GM04504 (cell line): ENCODE data around the gene NAGLU.
"Not testable (repeated sequence)": the region's sequence is repeated elsewhere in the genome, so short reads cannot be mapped to it uniquely, and the experiment has no call there.

Source experiments
- DNase-seq: peaks from one replicate; pipeline ENCODE4 v3.0.0-alpha.2; 2012; ENCODE audit warnings: low read depth

The NAGLU gene

GRCh38 chr17:42545755-42546505, 9.9 kb downstream of the NAGLU start:
- not testable (repeated sequence) for DNase-seq

DNA sequence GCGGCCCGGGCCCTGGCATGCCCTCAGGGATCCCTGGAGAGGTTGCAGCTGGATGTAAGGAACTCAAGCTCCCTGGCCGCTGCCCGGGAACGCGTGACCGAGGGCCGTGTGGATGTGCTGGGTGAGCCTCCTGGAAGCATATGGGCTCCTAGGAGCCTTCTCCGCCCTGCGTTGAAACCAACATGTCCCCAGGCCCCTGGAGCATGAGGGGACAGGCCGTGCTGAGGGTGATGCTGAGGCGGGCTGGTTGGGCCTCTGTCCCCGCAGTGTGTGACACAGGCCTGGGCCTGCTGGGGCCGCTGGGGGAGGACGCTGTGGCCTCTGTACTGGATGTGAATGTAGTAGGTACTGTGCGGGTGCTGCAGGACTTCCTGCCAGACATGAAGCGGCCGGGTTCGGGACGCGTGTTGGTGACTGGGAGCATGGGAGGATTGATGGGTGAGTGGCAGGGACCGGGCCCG, 11.0 kb downstream of the NAGLU start:
- no peak for DNase-seq

GRCh38 chr17:42547698-42548069, 11.6 kb downstream of the NAGLU start:
- no peak for DNase-seq

DNA sequence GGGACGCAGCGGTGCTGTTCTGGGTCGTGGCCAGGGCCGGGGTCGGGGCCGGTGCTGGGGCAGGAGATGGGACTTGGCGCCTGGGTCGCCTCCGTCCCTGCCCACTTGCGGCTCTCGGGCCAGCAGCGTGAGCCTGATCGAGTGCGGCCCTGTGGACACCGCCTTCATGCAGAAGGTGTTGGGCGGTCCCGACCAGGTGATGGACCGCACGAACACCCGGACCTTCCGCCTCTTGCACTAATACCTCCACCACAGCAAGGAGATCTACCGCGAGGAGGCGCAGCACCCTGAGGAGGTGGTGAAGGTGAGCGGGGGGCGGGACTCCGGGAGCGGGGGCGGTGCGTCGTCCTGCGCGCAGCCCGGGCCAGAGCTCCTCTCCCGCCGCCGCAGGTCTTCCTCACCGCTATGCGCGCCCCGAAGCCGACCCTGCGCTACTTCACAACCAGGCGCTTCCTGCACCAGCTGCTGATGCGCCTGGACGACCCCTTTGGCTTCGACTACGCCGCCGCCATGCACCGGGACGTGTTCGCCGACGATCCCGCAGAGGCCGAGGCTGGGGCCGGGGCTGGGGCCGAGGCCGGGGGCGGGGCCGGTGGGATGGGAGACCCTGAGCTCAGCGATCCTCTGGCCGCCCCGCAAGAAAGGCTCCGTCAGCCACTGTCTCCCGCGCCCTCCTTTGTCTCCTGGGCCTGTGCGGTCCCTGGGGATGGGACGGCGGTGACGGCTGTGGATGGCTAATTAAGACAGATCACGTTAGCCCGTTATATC, 12.2 kb downstream of the NAGLU start:
- no peak for DNase-seq

- no peak for DNase-seq
These were observed 13.1 kb downstream of the NAGLU start for GRCh38 chr17:42548993-42549755.

DNA sequence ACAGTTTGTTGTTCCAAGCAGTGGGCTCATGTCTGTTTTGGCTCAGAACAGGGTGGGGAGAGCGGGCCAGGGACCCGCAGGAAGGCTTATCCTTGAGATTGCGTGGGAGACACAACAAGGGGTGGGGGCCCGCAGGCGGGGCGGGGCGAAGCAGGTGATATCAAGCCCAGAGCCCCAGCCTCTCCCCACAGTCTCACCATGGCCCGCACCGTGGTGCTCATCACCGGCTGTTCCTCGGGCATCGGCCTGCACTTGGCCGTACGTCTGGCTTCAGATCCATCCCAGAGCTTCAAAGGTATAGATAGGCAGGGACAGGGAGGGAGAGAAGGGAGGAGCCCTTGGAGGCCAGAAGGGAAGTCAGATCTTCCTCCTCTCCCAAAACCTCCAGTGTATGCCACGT, 16.7 kb downstream of the NAGLU start, which contains the start of gene HSD17B1:
Gene HSD17B1, plus strand, starts transcription at position 188 of the 400 bp plus-strand sequence. Its CDS starts 11 bp downstream, at position 199.
- DNase-seq = not testable (repeated sequence)

GRCh38 chr17:42553161-42553818, 17.2 kb downstream of the NAGLU start:
- no peak for DNase-seq

GRCh38 chr17:42553866-42554249, 17.8 kb downstream of the NAGLU start:
- DNase-seq = no peak

DNA sequence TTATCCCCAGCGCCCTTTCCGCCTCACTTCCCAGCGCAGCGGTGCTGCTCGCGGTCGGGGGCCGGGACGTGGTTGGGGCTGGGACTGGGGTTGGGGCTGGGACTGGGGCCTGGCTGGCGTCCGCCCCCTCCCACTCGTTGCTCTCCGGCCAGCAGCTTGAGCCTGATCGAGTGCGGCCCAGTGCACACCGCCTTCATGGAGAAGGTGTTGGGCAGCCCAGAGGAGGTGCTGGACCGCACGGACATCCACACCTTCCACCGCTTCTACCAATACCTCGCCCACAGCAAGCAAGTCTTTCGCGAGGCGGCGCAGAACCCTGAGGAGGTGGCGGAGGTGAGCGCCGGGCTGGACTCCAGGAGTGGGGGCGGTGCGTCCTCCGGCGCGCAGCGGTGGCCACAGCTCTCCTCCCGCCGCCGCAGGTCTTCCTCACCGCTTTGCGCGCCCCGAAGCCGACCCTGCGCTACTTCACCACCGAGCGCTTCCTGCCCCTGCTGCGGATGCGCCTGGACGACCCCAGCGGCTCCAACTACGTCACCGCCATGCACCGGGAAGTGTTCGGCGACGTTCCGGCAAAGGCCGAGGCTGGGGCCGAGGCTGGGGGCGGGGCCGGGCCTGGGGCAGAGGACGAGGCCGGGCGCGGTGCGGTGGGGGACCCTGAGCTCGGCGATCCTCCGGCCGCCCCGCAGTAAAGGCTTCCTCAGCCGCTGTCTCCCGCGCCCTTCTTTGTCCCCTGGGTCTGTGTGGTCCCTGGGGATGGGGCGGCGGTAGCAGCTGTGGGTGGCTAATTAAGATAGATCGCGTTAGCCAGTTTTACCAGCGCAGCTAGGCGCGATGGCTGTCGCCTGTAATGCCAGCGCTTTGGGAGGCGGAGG, 18.4 kb downstream of the NAGLU start:
- DNase-seq = no peak

- no peak for DNase-seq
These were observed 19.1 kb downstream of the NAGLU start for GRCh38 chr17:42555122-42555622.

DNA sequence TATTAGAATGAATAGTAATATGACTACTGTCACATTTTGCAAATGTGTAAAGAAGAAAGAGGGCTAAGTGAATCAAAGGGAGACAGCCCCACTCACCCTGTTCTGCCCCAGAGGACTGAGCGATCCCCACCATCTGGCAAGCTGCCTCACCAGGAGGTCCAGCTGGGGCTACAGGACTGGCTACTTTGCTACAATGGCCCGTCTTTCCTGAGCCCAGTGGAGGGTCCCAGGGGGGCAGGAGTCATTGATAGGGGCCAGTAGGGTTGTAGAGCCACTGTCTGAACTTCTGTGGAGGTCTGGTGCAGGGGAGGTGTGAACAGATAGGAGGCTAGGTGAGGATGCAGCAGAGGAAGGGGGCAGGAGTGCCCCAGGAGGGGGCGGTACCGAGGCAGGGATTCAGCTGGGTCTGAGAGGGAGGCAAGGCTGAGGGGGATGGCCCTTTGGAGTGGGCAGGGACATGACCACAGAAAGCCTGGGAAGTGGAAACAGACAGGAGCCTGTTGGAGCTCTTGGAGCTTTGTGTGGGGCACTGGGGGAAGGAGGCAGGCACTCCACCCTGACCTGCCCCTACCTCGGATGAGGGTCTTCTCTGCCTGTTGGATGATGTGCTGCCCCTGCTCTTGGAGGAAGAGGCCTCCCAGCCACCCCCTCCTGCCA, 20.0 kb downstream of the NAGLU start:
- DNase-seq = not testable (repeated sequence)

- DNase-seq = no peak
These were observed 23.0 kb downstream of the NAGLU start for GRCh38 chr17:42559075-42559474.

- DNase-seq = no peak
These were observed 24.2 kb downstream of the NAGLU start for GRCh38 chr17:42560246-42560645.

DNA sequence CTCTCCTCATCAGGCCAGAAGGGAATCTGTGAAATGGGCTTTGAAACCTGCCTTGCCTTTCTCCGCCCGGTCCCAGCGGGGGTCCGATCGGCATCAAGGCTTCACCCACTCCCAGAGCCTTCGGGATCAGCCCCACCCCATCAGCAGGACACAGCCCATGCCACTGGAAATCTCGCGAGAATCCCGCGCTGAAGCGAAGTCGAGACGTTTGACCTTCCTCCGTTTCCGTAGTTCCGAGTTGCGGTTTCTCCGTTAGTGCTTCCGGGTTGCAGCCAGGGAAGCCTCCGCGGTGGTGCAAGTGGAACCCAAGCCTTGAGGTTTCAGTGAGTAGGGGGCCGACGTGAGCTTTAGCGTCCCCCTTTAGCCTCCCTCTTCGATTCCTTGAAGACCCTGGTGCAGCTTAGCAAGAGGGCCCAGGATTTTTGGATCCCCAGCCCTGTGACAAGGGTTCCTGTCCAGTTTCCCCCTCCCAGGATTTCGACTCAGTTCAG, 25.9 kb downstream of the NAGLU start, which contains the start of gene COASY:
Gene COASY, plus strand, starts transcription at position 252 of the 491 bp plus-strand sequence. CDS start 475 bp downstream, outside the sequence.
- peak; percentile 95 for DNase-seq

DNA sequence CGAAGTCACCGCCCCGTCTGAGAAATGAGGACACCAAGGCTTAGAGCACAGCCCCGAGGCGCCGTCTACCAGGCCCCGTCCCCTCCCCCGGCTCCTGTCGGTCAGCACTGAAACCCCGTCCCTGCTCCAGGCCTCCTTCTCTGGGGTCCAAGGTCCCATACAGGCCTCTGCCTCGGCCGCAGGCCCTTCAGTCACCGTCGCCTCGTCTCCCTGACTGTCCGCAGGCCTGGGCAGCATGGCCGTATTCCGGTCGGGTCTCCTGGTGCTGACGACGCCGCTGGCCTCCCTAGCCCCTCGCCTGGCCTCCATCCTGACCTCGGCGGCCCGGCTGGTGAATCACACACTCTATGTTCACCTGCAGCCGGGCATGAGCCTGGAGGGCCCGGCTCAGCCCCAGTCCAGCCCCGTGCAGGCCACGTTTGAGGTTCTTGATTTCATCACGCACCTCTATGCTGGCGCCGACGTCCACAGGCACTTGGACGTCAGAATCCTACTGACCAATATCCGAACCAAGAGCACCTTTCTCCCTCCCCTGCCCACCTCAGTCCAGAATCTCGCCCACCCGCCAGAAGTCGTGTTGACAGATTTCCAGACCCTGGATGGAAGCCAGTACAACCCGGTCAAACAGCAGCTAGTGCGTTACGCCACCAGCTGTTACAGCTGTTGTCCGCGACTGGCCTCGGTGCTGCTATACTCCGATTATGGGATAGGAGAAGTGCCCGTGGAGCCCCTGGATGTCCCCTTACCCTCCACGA, 26.5 kb downstream of the NAGLU start:
- DNase-seq = no peak

DNA sequence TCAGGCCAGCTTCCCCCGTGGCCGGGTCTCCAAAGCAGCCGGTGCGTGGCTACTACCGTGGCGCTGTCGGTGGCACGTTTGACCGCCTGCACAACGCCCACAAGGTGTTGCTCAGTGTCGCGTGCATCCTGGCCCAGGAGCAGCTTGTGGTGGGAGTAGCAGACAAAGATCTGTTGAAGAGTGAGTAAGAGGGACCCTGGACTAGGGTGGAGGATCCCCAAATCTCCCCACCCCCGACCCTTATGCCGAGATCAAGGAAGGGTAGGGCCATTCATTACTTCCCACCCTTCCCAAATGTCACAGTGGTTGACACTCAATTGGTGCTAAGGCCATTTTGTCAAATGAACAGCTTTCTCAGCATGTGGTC, 27.1 kb downstream of the NAGLU start:
- DNase-seq = no peak

DNA sequence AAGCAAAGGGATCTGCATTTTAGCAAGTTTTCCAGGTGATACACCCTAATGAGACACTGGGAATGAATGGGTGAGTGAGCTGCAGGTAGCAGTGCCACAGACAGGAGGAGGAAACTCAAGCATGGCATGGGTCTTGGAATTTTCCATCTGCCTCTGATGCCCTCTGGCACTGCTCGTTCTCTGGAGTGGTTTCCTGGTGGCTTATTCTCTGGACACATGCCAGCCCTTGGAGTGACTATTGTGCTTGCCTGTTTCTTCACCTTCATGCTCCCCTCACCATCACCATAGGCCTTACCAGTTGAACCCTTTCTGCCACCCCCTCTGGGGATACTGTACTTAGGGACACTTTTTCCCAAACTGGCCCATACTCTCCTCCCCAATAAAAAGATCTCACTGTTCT, 27.5 kb downstream of the NAGLU start:
- DNase-seq = no peak

GRCh38 chr17:42563950-42564349, 27.9 kb downstream of the NAGLU start:
- no peak for DNase-seq

DNA sequence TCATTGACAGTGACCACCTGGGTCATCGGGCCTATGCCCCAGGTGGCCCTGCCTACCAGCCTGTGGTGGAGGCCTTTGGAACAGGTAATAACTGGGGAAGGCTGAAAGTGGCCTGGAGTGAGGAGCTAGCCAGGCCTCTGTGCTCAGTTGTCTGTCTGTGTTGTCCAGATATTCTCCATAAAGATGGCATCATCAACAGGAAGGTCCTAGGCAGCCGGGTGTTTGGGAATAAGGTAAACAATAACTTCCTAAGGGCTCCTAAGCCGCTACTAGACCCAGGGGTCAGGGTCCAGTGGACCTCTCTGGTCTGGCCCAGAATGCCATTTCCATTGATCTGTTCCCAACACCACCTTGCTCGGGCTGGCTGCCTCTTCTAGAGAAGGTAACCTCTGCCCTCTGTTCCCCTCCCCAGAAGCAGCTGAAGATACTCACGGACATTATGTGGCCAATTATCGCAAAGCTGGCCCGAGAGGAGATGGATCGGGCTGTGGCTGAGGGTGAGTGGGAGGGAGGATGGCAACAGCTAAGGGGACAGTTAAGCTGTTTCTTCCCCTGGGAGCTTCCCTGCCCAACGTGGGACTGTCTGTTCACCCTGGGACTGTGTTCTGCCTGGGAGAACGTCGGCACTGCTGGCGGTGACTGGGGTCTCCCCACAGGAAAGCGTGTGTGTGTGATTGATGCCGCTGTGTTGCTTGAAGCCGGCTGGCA, 28.9 kb downstream of the NAGLU start:
- no peak for DNase-seq
